K562 (cell line): ENCODE results near the gene PCSK6. TPM values are rescaled to one million over a fixed set of nuclear protein-coding genes. Genes with fewer than 3 reads are reported as not detected.

Experiments used
- C11orf30 ChIP-seq: fragments of 450-650 bp; IDR thresholded peaks from 2 replicates; pipeline ENCODE4 v1.6.1; 2016; ENCODE audit warnings: low read depth, mild to moderate bottlenecking
- CREB3 ChIP-seq: fragments of 450-650 bp; conservative IDR thresholded peaks from 2 replicates; pipeline ENCODE4 v1.6.1; 2016; ENCODE audit warnings: missing genetic modification characterization, low read depth, mild to moderate bottlenecking, missing compliant biosample characterization, moderate library complexity
- EWSR1 ChIP-seq: fragments of 450-650 bp; IDR thresholded peaks from 2 replicates; pipeline ENCODE4 v1.6.1; 2018; ENCODE audit warnings: borderline replicate concordance, mild to moderate bottlenecking, low read depth, moderate library complexity; ENCODE audit not compliant: partially characterized antibody
- FOXK1 ChIP-seq: sonication (generic); formaldehyde crosslinking; IDR thresholded peaks from 2 replicates; pipeline ENCODE4 v1.8.0; 2022; ENCODE audit warnings: missing genetic modification reagents, mild to moderate bottlenecking, borderline replicate concordance
- JUND ChIP-seq, 2 experiments: IDR thresholded peaks; 2 replicates in 1 of 2; 3 replicates in 1 of 2; pipeline ENCODE4 v1.6.1; 2011; ENCODE audit warnings: borderline replicate concordance in 2 of 2, low read depth in 2 of 2, low read length in 2 of 2, improper control_type of control experiment in 1 of 2, missing biosample characterization in 1 of 2, missing genetic modification characterization in 1 of 2, missing genetic modification reagents in 1 of 2
- L3MBTL2 ChIP-seq: fragments of 450-650 bp; IDR thresholded peaks from 2 replicates; pipeline ENCODE4 v1.6.1; 2016; ENCODE audit warnings: mild to moderate bottlenecking, moderate library complexity
- MYC ChIP-seq, 2 experiments: fragments of 250-450 bp in 1 of 2; sonication (Bioruptor Pico) in 1 of 2; IDR thresholded peaks; 2 replicates each; pipeline versions ENCODE4 v1.5.1 to v1.6.1; 2012 to 2021; ENCODE audit warnings: low read depth in 2 of 2, borderline replicate concordance in 1 of 2, improper control_type of control experiment in 1 of 2, low read length in 1 of 2, mild to moderate bottlenecking in 1 of 2, moderate library complexity in 1 of 2
- NFRKB ChIP-seq: fragments of 450-650 bp; IDR thresholded peaks from 2 replicates; pipeline ENCODE4 v1.6.1; 2016; ENCODE audit warnings: low read depth
- SAFB ChIP-seq: fragments of 200-400 bp; formaldehyde crosslinking; IDR thresholded peaks from 2 replicates; pipeline ENCODE4 v1.6.1; 2017; ENCODE audit warnings: low read depth, low read length, borderline replicate concordance
- SIN3A ChIP-seq, 2 experiments: fragments of 150-350 bp in 1 of 2; IDR thresholded peaks; 2 replicates each; pipeline ENCODE4 v1.6.1; 2011 to 2016; ENCODE audit warnings: borderline replicate concordance in 2 of 2, low read depth in 2 of 2, low read length in 2 of 2, mild to moderate bottlenecking in 2 of 2, moderate library complexity in 2 of 2; ENCODE audit not compliant: control insufficient read depth in 1 of 2
- TAF7 ChIP-seq: fragments of 450-650 bp; IDR thresholded peaks from 2 replicates; pipeline ENCODE4 v1.6.1; 2016; ENCODE audit warnings: missing genetic modification characterization, missing compliant biosample characterization
- polyA plus RNA-seq, 8 experiments: library from polyadenylated mRNA; depleted of rRNA in 4 of 8; stranded (reverse) in 5 of 8; unstranded in 3 of 8; fragments of >200 nt; fragmentation: Nextera tagmentation in 2 of 8; fragmentation: Illumina TruSeq in 1 of 8; extraction: Ambion mirVana in 2 of 8; extraction: Trizol in 1 of 8; gene quantifications; 2 replicates each; pipeline versions ENCODE4 v1.2.1 to v1.2.3, GENCODE V29; 2011 to 2014; ENCODE audit warnings: inconsistent platforms in 1 of 8, missing spikeins in 1 of 8
- total RNA-seq, 7 experiments: library from RNA; depleted of rRNA in 6 of 7; stranded (reverse); fragments of >200 nt in 6 of 7; fragmentation: Illumina TruSeq in 2 of 7; extraction: Trizol in 2 of 7; gene quantifications; 2 replicates each; pipeline versions ENCODE4 v1.2.1 to v1.2.3, GENCODE V29; 2011 to 2021; ENCODE audit warnings: low replicate concordance in 1 of 7
- TF ChIP-seq, protein P1 (sequence below), 2 experiments: fragments of 450-650 bp; IDR thresholded peaks; 2 replicates each; pipeline ENCODE4 v1.6.1; 2016
- TF ChIP-seq, protein P2 (sequence below): IDR thresholded peaks from 3 replicates; pipeline ENCODE4 v1.6.1; 2011; ENCODE audit warnings: borderline replicate concordance, mild to moderate bottlenecking; ENCODE audit not compliant: insufficient read length, insufficient read depth
- TF ChIP-seq, protein P3 (sequence below): fragments of 450-650 bp; conservative IDR thresholded peaks from 2 replicates; pipeline ENCODE4 v1.6.1; 2016; ENCODE audit warnings: missing genetic modification characterization, low read depth, mild to moderate bottlenecking, control low read depth, missing compliant biosample characterization
- TF ChIP-seq, protein P4 (sequence below): fragments of 250-450 bp; sonication (Bioruptor Pico); IDR thresholded peaks from 2 replicates; pipeline ENCODE4 v1.5.0; 2021; ENCODE audit warnings: mild to moderate bottlenecking, borderline replicate concordance

Gene PCSK6
- total and polyA plus RNA-seq, 9 of the 15 experiments (the other 6 are each of a cell fraction or from before 2014, with no cell fraction given), result 2.2 to 32.6 (median 14.5) TPM

DNA sequence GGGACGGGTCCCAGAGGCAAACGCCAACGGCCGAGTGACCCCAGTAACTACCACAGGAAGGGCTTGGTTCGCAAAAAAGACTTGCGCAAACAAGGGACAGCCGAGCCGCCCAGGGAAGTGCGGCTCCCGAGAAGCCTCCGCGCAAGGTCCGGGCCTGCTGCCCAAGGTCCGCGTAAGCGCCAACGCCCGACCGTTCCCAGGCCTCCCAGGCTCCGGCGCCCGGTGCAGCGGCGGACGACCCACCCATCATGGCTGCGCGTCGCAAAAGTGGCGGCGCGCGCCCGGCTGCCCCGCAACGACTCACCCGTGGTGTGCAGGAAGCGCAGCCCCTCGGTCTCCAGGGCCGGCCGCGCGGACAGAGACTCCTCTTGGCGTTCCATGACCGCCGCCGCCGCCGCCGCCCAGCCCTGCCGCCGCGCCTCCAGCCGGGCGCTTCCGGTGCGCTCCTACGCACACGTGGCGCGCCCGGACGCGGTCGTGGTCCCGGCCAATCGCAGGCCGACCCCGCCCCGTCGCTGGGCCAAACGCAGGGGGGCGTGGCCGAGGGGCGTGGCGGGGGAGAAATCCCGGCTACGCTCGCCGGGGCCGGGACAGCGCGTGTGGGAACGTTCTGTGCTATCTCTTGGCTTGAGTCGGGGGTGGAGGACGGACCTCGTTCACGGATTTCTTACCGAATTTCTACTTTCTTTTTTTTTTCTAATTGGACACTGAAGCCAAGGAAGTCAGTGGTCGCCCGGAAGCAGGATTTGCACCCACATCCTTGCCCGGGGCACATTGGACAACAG lies 212.3 kb downstream of the PCSK6 start, which contains the start of gene SELENOS (continued):
- TF ChIP-seq CREB3, result no peak
- no peak for TF ChIP-seq EWSR1
- TF ChIP-seq, protein P1, sequence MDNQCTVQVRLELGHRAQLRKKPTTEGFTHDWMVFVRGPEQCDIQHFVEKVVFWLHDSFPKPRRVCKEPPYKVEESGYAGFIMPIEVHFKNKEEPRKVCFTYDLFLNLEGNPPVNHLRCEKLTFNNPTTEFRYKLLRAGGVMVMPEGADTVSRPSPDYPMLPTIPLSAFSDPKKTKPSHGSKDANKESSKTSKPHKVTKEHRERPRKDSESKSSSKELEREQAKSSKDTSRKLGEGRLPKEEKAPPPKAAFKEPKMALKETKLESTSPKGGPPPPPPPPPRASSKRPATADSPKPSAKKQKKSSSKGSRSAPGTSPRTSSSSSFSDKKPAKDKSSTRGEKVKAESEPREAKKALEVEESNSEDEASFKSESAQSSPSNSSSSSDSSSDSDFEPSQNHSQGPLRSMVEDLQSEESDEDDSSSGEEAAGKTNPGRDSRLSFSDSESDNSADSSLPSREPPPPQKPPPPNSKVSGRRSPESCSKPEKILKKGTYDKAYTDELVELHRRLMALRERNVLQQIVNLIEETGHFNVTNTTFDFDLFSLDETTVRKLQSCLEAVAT (IDR thresholded peaks at IDR 0.05), result no peak
- TF ChIP-seq MYC (IDR thresholded peaks at IDR 0.05; ENCODE audit: low read depth, low read length), result peak; percentile 81
- TF ChIP-seq MYC (CRISPR knock-in tag; IDR thresholded peaks at IDR 0.05; ENCODE audit: borderline replicate concordance, low read depth), result no peak
- no peak for TF ChIP-seq TAF7 (tag)
- TF ChIP-seq, protein P2, sequence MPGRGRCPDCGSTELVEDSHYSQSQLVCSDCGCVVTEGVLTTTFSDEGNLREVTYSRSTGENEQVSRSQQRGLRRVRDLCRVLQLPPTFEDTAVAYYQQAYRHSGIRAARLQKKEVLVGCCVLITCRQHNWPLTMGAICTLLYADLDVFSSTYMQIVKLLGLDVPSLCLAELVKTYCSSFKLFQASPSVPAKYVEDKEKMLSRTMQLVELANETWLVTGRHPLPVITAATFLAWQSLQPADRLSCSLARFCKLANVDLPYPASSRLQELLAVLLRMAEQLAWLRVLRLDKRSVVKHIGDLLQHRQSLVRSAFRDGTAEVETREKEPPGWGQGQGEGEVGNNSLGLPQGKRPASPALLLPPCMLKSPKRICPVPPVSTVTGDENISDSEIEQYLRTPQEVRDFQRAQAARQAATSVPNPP, result no peak
- no peak for TF ChIP-seq NFRKB
- TF ChIP-seq C11orf30, result peak; percentile 41; the same call in 1 of the 2 replicates
- TF ChIP-seq, protein P3, sequence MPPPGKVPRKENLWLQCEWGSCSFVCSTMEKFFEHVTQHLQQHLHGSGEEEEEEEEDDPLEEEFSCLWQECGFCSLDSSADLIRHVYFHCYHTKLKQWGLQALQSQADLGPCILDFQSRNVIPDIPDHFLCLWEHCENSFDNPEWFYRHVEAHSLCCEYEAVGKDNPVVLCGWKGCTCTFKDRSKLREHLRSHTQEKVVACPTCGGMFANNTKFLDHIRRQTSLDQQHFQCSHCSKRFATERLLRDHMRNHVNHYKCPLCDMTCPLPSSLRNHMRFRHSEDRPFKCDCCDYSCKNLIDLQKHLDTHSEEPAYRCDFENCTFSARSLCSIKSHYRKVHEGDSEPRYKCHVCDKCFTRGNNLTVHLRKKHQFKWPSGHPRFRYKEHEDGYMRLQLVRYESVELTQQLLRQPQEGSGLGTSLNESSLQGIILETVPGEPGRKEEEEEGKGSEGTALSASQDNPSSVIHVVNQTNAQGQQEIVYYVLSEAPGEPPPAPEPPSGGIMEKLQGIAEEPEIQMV, result no peak
- no peak for TF ChIP-seq SAFB
- TF ChIP-seq L3MBTL2, result peak; percentile 78
- no peak for TF ChIP-seq FOXK1 (CRISPR knock-in tag)
- TF ChIP-seq, protein P4, sequence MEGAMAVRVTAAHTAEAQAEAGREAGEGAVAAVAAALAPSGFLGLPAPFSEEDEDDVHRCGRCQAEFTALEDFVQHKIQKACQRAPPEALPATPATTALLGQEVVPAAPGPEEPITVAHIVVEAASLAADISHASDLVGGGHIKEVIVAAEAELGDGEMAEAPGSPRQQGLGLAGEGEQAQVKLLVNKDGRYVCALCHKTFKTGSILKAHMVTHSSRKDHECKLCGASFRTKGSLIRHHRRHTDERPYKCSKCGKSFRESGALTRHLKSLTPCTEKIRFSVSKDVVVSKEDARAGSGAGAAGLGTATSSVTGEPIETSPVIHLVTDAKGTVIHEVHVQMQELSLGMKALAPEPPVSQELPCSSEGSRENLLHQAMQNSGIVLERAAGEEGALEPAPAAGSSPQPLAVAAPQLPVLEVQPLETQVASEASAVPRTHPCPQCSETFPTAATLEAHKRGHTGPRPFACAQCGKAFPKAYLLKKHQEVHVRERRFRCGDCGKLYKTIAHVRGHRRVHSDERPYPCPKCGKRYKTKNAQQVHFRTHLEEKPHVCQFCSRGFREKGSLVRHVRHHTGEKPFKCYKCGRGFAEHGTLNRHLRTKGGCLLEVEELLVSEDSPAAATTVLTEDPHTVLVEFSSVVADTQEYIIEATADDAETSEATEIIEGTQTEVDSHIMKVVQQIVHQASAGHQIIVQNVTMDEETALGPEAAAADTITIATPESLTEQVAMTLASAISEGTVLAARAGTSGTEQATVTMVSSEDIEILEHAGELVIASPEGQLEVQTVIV (CRISPR knock-in tag), result no peak
- TF ChIP-seq SIN3A (IDR thresholded peaks at IDR 0.05; ENCODE audit: borderline replicate concordance in 2 of 2, control insufficient read depth in 1 of 2, low read depth in 2 of 2, low read length in 2 of 2), result peak; percentile 45 to 78; a peak in 1 of 4 replicates
- TF ChIP-seq JUND (IDR thresholded peaks at IDR 0.05; ENCODE audit: borderline replicate concordance, low read depth, low read length), result no peak
- TF ChIP-seq JUND (tag; IDR thresholded peaks at IDR 0.05; ENCODE audit: borderline replicate concordance, low read depth, low read length), result no peak
